ENCODE measurements around the gene ZNF444.
"Not testable (repeated sequence)": the region's sequence is repeated elsewhere in the genome, so short reads cannot be mapped to it uniquely, and the experiment has no call there.

ZNF444 gene

DNA sequence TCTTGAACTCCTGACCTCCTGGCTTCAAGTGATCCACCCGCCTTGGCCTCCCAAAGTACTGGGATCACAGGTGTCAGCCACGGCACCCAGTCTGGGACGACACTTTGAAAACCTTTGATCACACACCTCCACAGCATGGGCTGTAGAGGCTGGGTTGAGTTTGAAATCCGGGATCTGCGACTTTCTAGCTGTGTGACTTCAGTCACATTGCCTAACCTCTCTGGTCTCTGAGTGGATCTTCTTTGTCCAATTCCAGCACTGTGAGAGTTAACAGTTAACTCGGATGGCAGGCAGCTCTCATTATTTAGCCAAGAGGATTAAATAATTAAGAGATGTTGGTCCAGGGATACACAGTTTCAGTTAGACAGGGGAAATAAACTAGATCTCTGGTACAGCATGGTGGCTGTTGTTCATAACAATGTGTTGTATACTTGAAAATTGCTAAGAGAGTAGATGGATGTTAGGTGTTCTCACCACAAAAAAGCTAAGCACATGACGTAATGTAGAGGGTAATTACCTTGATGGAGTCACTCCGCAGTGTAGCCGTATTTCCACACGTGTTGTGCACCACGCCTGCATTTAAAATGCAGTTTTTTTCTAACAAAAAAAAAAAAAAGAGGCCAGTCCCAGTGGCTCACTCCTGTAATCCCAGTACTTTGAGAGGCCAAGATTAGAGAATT, 36.6 kb downstream of the ZNF444 start:
- TF ChIP-seq, protein P1, sequence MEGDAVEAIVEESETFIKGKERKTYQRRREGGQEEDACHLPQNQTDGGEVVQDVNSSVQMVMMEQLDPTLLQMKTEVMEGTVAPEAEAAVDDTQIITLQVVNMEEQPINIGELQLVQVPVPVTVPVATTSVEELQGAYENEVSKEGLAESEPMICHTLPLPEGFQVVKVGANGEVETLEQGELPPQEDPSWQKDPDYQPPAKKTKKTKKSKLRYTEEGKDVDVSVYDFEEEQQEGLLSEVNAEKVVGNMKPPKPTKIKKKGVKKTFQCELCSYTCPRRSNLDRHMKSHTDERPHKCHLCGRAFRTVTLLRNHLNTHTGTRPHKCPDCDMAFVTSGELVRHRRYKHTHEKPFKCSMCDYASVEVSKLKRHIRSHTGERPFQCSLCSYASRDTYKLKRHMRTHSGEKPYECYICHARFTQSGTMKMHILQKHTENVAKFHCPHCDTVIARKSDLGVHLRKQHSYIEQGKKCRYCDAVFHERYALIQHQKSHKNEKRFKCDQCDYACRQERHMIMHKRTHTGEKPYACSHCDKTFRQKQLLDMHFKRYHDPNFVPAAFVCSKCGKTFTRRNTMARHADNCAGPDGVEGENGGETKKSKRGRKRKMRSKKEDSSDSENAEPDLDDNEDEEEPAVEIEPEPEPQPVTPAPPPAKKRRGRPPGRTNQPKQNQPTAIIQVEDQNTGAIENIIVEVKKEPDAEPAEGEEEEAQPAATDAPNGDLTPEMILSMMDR (IDR thresholded peaks at IDR 0.05), result no peak
- H3K9me3 ChIP-seq (ENCODE audit: control insufficient read depth, low read length), result no peaks in the 10 kb centered on the region
- H3K9ac ChIP-seq, result no peak overlapping the region
- no peaks in the 10 kb centered on the region for H3K79me2 ChIP-seq
- no peak overlapping the region for H2AFZ ChIP-seq
- H3K27me3 ChIP-seq (ENCODE audit: control insufficient read depth, insufficient read depth, low read length), result no peaks in the 10 kb centered on the region
- no peak overlapping the region for H3K4me2 ChIP-seq (ENCODE audit: low read length)
- H3K4me1 ChIP-seq, result no peaks in the 10 kb centered on the region
- H3K4me3 ChIP-seq (ENCODE audit: low read depth, low read length), result no peak overlapping the region
- no peaks in the 10 kb centered on the region for H3K36me3 ChIP-seq (ENCODE audit: control insufficient read depth, insufficient read depth, low read length)
- no peak overlapping the region for H3K27ac ChIP-seq

DNA sequence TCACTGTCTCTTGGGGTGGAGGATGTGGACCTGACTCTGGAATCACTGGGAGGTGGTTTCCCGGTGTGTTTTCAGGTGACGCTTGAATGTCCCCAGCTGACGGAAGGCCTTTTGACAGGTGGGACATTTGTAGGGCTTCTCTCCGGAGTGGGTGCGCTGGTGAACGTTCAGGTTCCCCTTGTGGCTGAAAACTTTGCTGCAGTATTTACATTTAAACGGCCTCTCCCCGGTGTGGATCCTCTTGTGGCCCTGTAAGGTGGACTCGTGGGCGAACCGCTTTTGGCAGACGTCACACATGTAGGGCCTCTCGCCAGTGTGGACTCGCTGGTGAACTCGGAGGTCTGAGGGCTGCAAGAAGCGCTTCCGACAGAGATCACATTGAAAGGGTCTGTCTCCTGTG, 48.7 kb downstream of the ZNF444 start:
- Histone ChIP-seq H3K27ac (no peak overlapping the region), H2AFZ (no peak overlapping the region), H3K27me3 (ENCODE audit: control insufficient read depth, insufficient read depth, low read length) (no peaks in the 10 kb centered on the region), H3K4me2 (ENCODE audit: low read length) (no peak overlapping the region), H3K9ac (no peak overlapping the region), H3K79me2 (no peaks in the 10 kb centered on the region), H3K4me1 (no peaks in the 10 kb centered on the region), H3K4me3 (ENCODE audit: low read depth, low read length) (no peak overlapping the region), H3K9me3 (ENCODE audit: control insufficient read depth, low read length) (no peaks in the 10 kb centered on the region), H3K36me3 (ENCODE audit: control insufficient read depth, insufficient read depth, low read length) (no peaks in the 10 kb centered on the region)
- TF ChIP-seq, protein P1 (IDR thresholded peaks at IDR 0.05), result no peak

DNA sequence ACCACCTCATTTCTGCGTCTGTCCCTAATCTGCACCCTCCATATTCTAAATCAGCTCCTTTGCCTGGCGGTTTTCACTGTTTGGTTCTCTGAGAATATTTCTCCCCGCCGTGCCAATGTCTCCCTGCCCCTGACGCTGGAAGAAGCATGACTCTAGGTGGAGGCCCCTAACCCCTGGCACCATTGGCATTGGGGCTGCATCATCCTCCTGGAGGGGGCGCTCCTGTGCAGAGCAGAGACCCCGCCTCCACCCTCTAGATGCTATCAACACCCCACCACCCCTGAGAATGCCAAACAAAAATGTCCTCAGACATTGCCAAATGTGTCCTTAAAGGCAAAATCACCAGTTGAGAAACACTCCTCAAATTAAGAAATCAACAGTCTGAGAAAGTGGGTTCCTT, 50.0 kb downstream of the ZNF444 start:
- Histone ChIP-seq H3K27ac (no peak overlapping the region), H3K9me3 (ENCODE audit: control insufficient read depth, low read length) (no peaks in the 10 kb centered on the region), H3K27me3 (ENCODE audit: control insufficient read depth, insufficient read depth, low read length) (no peaks in the 10 kb centered on the region), H3K4me3 (ENCODE audit: low read depth, low read length) (no peak overlapping the region), H2AFZ (no peak overlapping the region), H3K4me2 (ENCODE audit: low read length) (no peak overlapping the region), H3K9ac (no peak overlapping the region), H3K4me1 (no peaks in the 10 kb centered on the region), H3K36me3 (ENCODE audit: control insufficient read depth, insufficient read depth, low read length) (no peaks in the 10 kb centered on the region), H3K79me2 (no peaks in the 10 kb centered on the region)
- TF ChIP-seq, protein P1 (IDR thresholded peaks at IDR 0.05), result no peak

DNA sequence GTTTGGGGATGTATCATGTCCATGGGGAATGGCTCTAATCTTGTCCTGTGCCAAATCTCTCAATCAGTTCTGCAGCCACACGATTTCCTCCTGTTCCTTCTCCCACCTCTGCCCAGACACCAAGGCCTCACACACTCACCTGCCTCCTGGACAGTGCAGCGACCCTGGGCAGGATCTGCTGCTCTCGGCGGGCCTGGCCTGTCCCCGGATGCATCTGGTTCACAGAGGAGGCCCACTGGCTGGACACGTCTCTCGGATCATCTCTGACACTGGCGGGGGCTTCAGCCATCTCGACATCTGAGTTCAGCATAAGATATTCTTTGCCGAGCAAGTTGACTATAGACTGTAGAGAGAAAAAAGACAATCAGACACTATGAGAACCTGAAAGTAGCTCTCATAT, 50.6 kb downstream of the ZNF444 start:
- H3K4me1 ChIP-seq, result no peaks in the 10 kb centered on the region
- TF ChIP-seq, protein P1 (IDR thresholded peaks at IDR 0.05), result no peak
- H2AFZ ChIP-seq, result no peak overlapping the region
- no peak overlapping the region for H3K27ac ChIP-seq
- H3K4me2 ChIP-seq (ENCODE audit: low read length), result no peak overlapping the region
- no peak overlapping the region for H3K9ac ChIP-seq
- no peak overlapping the region for H3K4me3 ChIP-seq (ENCODE audit: low read depth, low read length)
- H3K27me3 ChIP-seq (ENCODE audit: control insufficient read depth, insufficient read depth, low read length), result no peaks in the 10 kb centered on the region
- H3K36me3 ChIP-seq (ENCODE audit: control insufficient read depth, insufficient read depth, low read length), result no peaks in the 10 kb centered on the region
- H3K79me2 ChIP-seq, result no peaks in the 10 kb centered on the region
- H3K9me3 ChIP-seq (ENCODE audit: control insufficient read depth, low read length), result no peaks in the 10 kb centered on the region

DNA sequence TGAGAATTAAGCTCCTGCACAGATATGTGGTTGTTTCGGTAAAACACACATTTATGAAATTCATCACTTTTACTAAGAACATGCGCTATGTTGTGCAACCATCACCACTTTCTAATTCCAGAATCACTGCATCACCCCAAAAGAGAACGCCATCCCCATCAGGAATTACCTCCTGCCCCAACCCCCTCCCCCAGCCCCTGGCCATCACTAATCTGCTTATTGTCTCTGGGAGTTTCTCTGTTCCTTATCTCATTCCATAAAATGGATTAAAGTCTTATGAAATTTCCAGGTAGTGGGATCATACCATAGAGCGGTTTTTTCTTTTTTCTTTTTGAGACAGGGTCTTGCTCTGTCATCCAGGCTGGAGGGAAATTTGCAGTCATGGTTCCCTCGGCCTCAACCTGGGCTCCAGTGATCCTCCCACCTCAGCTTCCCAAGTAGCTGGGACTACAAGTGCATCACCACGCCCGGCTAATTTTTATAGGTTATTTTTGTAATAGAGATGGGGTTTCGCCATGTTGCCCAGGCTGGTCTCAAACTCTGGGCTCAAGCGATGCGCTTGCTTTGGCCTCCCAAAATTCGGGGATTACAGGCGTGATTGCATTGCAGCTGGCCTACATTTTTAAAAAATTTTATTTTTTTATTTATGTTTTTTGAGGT, 53.0 kb downstream of the ZNF444 start:
- no peaks in the 10 kb centered on the region for H3K36me3 ChIP-seq (ENCODE audit: control insufficient read depth, insufficient read depth, low read length)
- H3K4me3 ChIP-seq (ENCODE audit: low read depth, low read length), result no peak overlapping the region
- H3K27ac ChIP-seq, result no peak overlapping the region
- H3K9ac ChIP-seq, result no peak overlapping the region
- no peaks in the 10 kb centered on the region for H3K27me3 ChIP-seq (ENCODE audit: control insufficient read depth, insufficient read depth, low read length)
- no peak overlapping the region for H2AFZ ChIP-seq
- no peaks in the 10 kb centered on the region for H3K79me2 ChIP-seq
- no peak overlapping the region for H3K4me2 ChIP-seq (ENCODE audit: low read length)
- TF ChIP-seq, protein P1 (IDR thresholded peaks at IDR 0.05), result no peak
- no peaks in the 10 kb centered on the region for H3K9me3 ChIP-seq (ENCODE audit: control insufficient read depth, low read length)
- no peaks in the 10 kb centered on the region for H3K4me1 ChIP-seq

DNA sequence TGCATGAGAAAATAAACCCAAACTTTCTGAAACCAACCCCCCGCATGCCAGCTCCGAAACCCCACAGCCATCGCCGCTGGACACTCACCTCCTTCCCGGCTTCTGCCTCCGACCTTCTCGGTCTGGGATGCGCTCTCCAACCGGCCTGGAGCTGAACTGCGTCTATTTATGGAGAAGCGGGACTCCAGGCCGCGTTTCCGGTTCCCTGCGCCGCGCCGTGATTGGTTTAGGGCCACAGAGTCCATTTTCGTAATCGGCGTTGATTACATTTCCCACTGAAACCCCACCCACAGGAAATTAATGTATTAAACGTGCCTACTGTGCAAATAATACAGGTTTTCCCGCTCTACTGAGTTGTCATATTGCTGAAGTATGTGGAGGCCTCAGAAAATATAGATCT, 56.6 kb downstream of the ZNF444 start, which contains the start of gene ZSCAN5B:
TSS of gene ZSCAN5B (minus strand) at position 138 of the 400 bp plus-strand sequence. CDS start 4,731 bp downstream, outside the sequence.
- H2AFZ ChIP-seq; H3K9ac ChIP-seq; H3K27ac ChIP-seq; H3K9me3 ChIP-seq (ENCODE audit: control insufficient read depth, low read length); H3K4me2 ChIP-seq (ENCODE audit: low read length); H3K36me3 ChIP-seq (ENCODE audit: control insufficient read depth, insufficient read depth, low read length); H3K4me3 ChIP-seq (ENCODE audit: low read depth, low read length); H3K4me1 ChIP-seq; H3K79me2 ChIP-seq; H3K27me3 ChIP-seq (ENCODE audit: control insufficient read depth, insufficient read depth, low read length): not testable (repeated sequence)
